PC-9 (cell line): ENCODE measurements around the gene NFKB1. TPM values are rescaled to one million over a fixed set of nuclear protein-coding genes. Genes with fewer than 3 reads are reported as not detected.

ENCODE experiments used
- BruUV-seq: library from RNA; stranded (reverse); fragments of 400-500 nt; replicated peaks from 2 replicates; lab custom pipeline; 2021; lab: Mats Ljungman, UMichigan
- CTCF ChIA-PET: fragments of 300-600 bp; sonication (Branson Sonifier 250); formaldehyde crosslinking; loops from one replicate; lab custom pipeline; 2022; ENCODE audit warnings: antibody characterized with exemption; lab: Charles Lee
- POLR2A ChIA-PET: fragments of 300-600 bp; sonication (Branson Sonifier 250); formaldehyde crosslinking; loops from one replicate; lab custom pipeline; 2022; ENCODE audit warnings: antibody characterized with exemption; ENCODE audit not compliant: unreplicated experiment; lab: Charles Lee
- DNase-seq, 2 experiments: peaks; one replicate each; pipeline versions ENCODE4 v3.0.0 to v3.0.0-alpha.2; 2015 to 2022; ENCODE audit warnings: mixed read lengths in 1 of 2
- H2AFZ ChIP-seq: fragments of 200-600 bp; sonication (generic); 2 replicates; pipeline ENCODE4 v1.8.1; 2017; ENCODE audit warnings: antibody characterized with exemption
- H3F3A ChIP-seq: fragments of 200-600 bp; sonication (generic); 2 replicates; pipeline ENCODE4 v1.8.1; 2017; ENCODE audit warnings: antibody characterized with exemption, mild to moderate bottlenecking, low read depth; ENCODE audit not compliant: insufficient read depth
- H3K27ac ChIP-seq: fragments of 200-600 bp; sonication (generic); 2 replicates; pipeline ENCODE4 v1.6.1; 2016; ENCODE audit warnings: mixed run types
- H3K27me3 ChIP-seq: fragments of 200-600 bp; sonication (generic); 2 replicates; pipeline ENCODE4 v1.6.1; 2016; ENCODE audit warnings: low read depth, mixed run types; ENCODE audit not compliant: insufficient read depth
- H3K36me3 ChIP-seq: fragments of 200-600 bp; sonication (generic); 2 replicates; pipeline ENCODE4 v1.6.1; 2016; ENCODE audit warnings: low read depth, mixed run types
- H3K4me1 ChIP-seq: fragments of 200-600 bp; sonication (generic); replicated peaks from 2 replicates; pipeline ENCODE4 v1.6.1; 2016; ENCODE audit warnings: mixed run types; ENCODE audit not compliant: insufficient read depth
- H3K4me2 ChIP-seq: fragments of 200-600 bp; sonication (generic); 2 replicates; pipeline ENCODE4 v1.6.1; 2017; ENCODE audit warnings: mixed run types
- H3K4me3 ChIP-seq: fragments of 200-600 bp; sonication (generic); 2 replicates; pipeline ENCODE4 v1.6.1; 2016; ENCODE audit warnings: mixed run types
- H3K79me2 ChIP-seq: fragments of 200-600 bp; sonication (generic); 2 replicates; pipeline ENCODE4 v1.6.1; 2017; ENCODE audit warnings: low read depth, mixed run types
- H3K9me2 ChIP-seq: fragments of 200-600 bp; sonication (generic); 2 replicates; pipeline ENCODE4 v1.8.1; 2017; ENCODE audit warnings: mild to moderate bottlenecking; ENCODE audit not compliant: insufficient read depth
- H3K9me3 ChIP-seq: fragments of 200-600 bp; sonication (generic); 2 replicates; pipeline ENCODE4 v1.8.1; 2016; ENCODE audit warnings: low read depth; ENCODE audit not compliant: insufficient read depth
- H4K20me1 ChIP-seq: fragments of 200-600 bp; sonication (generic); 2 replicates; pipeline ENCODE4 v1.8.1; 2017; ENCODE audit not compliant: insufficient read depth
- CTCF ChIP-seq: fragments of 200-600 bp; sonication (generic); conservative IDR thresholded peaks from 2 replicates; pipeline ENCODE4 v1.6.1; 2017; ENCODE audit warnings: mixed run types, antibody characterized with exemption, mild to moderate bottlenecking, moderate library complexity
- EZH2 ChIP-seq: fragments of 200-600 bp; sonication (generic); IDR thresholded peaks from 2 replicates; pipeline ENCODE4 v1.8.0; 2017; ENCODE audit warnings: antibody characterized with exemption, low read depth
- intact Hi-C: fragments of 100-400 bp; cut with micrococcal nuclease; formaldehyde crosslinking; loops from one replicate; pipeline ENCODE4 v1.10.0; 2022; ENCODE audit not compliant: unreplicated experiment
- total RNA-seq: library from RNA; stranded (reverse); gene quantifications from 2 replicates; pipeline ENCODE4 v1.2.3, GENCODE V29; 2021

The NFKB1 gene
- total RNA-seq, 1 experiment from 2014 or later, result 11.6 TPM

- Histone ChIP-seq H3K4me1 (no peaks in the 10 kb centered on the region), H3K36me3 (no peaks in the 10 kb centered on the region), H3K9me2 (no peaks in the 10 kb centered on the region), H3K79me2 (no peaks in the 10 kb centered on the region), H3K4me3 (no peak overlapping the region), H3F3A (no peaks in the 10 kb centered on the region), H3K27ac (no peak overlapping the region), H3K9me3 (no peaks in the 10 kb centered on the region), H3K4me2 (no peak overlapping the region), H2AFZ (no peak overlapping the region), H3K27me3 (no peaks in the 10 kb centered on the region), H4K20me1 (no peaks in the 10 kb centered on the region)
- no TSS peak for BruUV-seq
- POLR2A ChIA-PET, result no interaction called here
- TF ChIP-seq EZH2 (no peak), CTCF (no peak)
- DNase-seq, result no peak
- CTCF ChIA-PET, result no interaction called here
- intact Hi-C loops, result no loop called here
These were observed 33.7 kb downstream of the NFKB1 start for GRCh38 chr4:102534845-102535244.

- H3K27me3 ChIP-seq, result no peaks in the 10 kb centered on the region
- intact Hi-C loops, result no loop called here
- no peaks in the 10 kb centered on the region for H4K20me1 ChIP-seq
- H3K4me3 ChIP-seq, result no peak overlapping the region
- no peak for TF ChIP-seq EZH2
- TF ChIP-seq CTCF, result no peak
- H2AFZ ChIP-seq, result no peak overlapping the region
- BruUV-seq, result no TSS peak
- H3K36me3 ChIP-seq, result no peaks in the 10 kb centered on the region
- no peaks in the 10 kb centered on the region for H3K9me2 ChIP-seq
- no peaks in the 10 kb centered on the region for H3K9me3 ChIP-seq
- H3K79me2 ChIP-seq, result no peaks in the 10 kb centered on the region
- DNase-seq, result no peak
- POLR2A ChIA-PET, result no interaction called here
- no peaks in the 10 kb centered on the region for H3F3A ChIP-seq
- H3K4me1 ChIP-seq, result no peaks in the 10 kb centered on the region
- CTCF ChIA-PET, result no interaction called here
- no peak overlapping the region for H3K27ac ChIP-seq
- H3K4me2 ChIP-seq, result no peak overlapping the region
These were observed 34.4 kb downstream of the NFKB1 start for GRCh38 chr4:102535398-102536082.

- H4K20me1 ChIP-seq, result no peaks in the 10 kb centered on the region
- no peak overlapping the region for H3K4me2 ChIP-seq
- H3K27me3 ChIP-seq, result no peaks in the 10 kb centered on the region
- TF ChIP-seq CTCF (no peak), EZH2 (no peak)
- H2AFZ ChIP-seq, result no peak overlapping the region
- H3K4me1 ChIP-seq, result no peaks in the 10 kb centered on the region
- intact Hi-C loops, result no loop called here
- no peak overlapping the region for H3K27ac ChIP-seq
- H3K4me3 ChIP-seq, result no peak overlapping the region
- BruUV-seq, result no TSS peak
- CTCF ChIA-PET, result no interaction called here
- no peaks in the 10 kb centered on the region for H3K9me2 ChIP-seq
- no peaks in the 10 kb centered on the region for H3K36me3 ChIP-seq
- POLR2A ChIA-PET, result no interaction called here
- H3F3A ChIP-seq, result no peaks in the 10 kb centered on the region
- no peak for DNase-seq
- H3K79me2 ChIP-seq, result no peaks in the 10 kb centered on the region
- no peaks in the 10 kb centered on the region for H3K9me3 ChIP-seq
These were observed 35.6 kb downstream of the NFKB1 start for GRCh38 chr4:102536768-102537167.
